Measurements from ENCODE around the gene HACD3.

HACD3 gene

GRCh38 chr15:65558336-65558735 is 28.1 kb downstream of the HACD3 start:
- no peak for TF ChIP-seq CTCF (IDR thresholded peaks at IDR 0.05; ENCODE audit: extremely low read depth, insufficient read depth, missing control alignments)
- no peak for DNase-seq (ENCODE audit: low spot score)
- in situ Hi-C loops (cut with MboI; ENCODE audit: low pct_unique_long_range_greater_than_20kb, low sequenced_read_pairs, unreplicated experiment), result no loop called here

- TF ChIP-seq CTCF (IDR thresholded peaks at IDR 0.05; ENCODE audit: extremely low read depth, insufficient read depth, missing control alignments), result no peak
- in situ Hi-C loops (cut with MboI; ENCODE audit: low pct_unique_long_range_greater_than_20kb, low sequenced_read_pairs, unreplicated experiment), result no loop called here
- no peak for DNase-seq (ENCODE audit: low spot score)
These were observed 28.9 kb downstream of the HACD3 start for GRCh38 chr15:65558997-65559760.

GRCh38 chr15:65559941-65560340 is 29.7 kb downstream of the HACD3 start:
- no peak for DNase-seq (ENCODE audit: low spot score)
- no peak for TF ChIP-seq CTCF (IDR thresholded peaks at IDR 0.05; ENCODE audit: extremely low read depth, insufficient read depth, missing control alignments)
- in situ Hi-C loops (cut with MboI; ENCODE audit: low pct_unique_long_range_greater_than_20kb, low sequenced_read_pairs, unreplicated experiment), result no loop called here

GRCh38 chr15:65561934-65562333 is 31.7 kb downstream of the HACD3 start:
- in situ Hi-C loops (cut with MboI; ENCODE audit: low pct_unique_long_range_greater_than_20kb, low sequenced_read_pairs, unreplicated experiment), result no loop called here
- DNase-seq (ENCODE audit: low spot score), result no peak
- TF ChIP-seq CTCF (IDR thresholded peaks at IDR 0.05; ENCODE audit: extremely low read depth, insufficient read depth, missing control alignments), result no peak

- TF ChIP-seq CTCF (IDR thresholded peaks at IDR 0.05; ENCODE audit: extremely low read depth, insufficient read depth, missing control alignments), result no peak
- DNase-seq (ENCODE audit: low spot score), result no peak
- in situ Hi-C loops (cut with MboI; ENCODE audit: low pct_unique_long_range_greater_than_20kb, low sequenced_read_pairs, unreplicated experiment), result no loop called here
These were observed 39.5 kb downstream of the HACD3 start for GRCh38 chr15:65569728-65570127.

- DNase-seq (ENCODE audit: low spot score), result no peak
- in situ Hi-C loops (cut with MboI; ENCODE audit: low pct_unique_long_range_greater_than_20kb, low sequenced_read_pairs, unreplicated experiment), result no loop called here
- no peak for TF ChIP-seq CTCF (IDR thresholded peaks at IDR 0.05; ENCODE audit: extremely low read depth, insufficient read depth, missing control alignments)
These were observed 41.7 kb downstream of the HACD3 start for GRCh38 chr15:65571971-65572370.
